Esophagus squamous epithelium (tissue), 5 donors: Measurements from ENCODE around the gene RTN3. TPM values are rescaled to one million over a fixed set of nuclear protein-coding genes. Genes with fewer than 3 reads are reported as not detected.
A peak's percentile ranks its signal among the peaks of the same experiment; 100 is the strongest.
"Not testable (repeated sequence)": the region's sequence is repeated elsewhere in the genome, so short reads cannot be mapped to it uniquely, and the experiment has no call there.

Experiments used
- DNase-seq: peaks from one replicate; lab custom pipeline; 2025; lab: John Stamatoyannopoulos, UW
- H3K27ac ChIP-seq, 4 donors: fragments of 200-600 bp; sonication (generic); one replicate each; pipeline ENCODE4 v1.5.1; 2016 to 2019; ENCODE audit warnings: mild to moderate bottlenecking in 1 of 4
- H3K27me3 ChIP-seq, 4 donors: fragments of 200-600 bp; sonication (generic); 1 replicate in 3 of 4; 2 replicates in 1 of 4; pipeline versions ENCODE4 v1.5.1 to v1.6.0; 2017 to 2021; ENCODE audit warnings: antibody characterized with exemption in 1 of 4
- H3K36me3 ChIP-seq, 3 donors: fragments of 200-600 bp; sonication (generic); one replicate each; pipeline ENCODE4 v1.5.1; 2016 to 2019
- H3K4me1 ChIP-seq, 3 donors: fragments of 200-600 bp; sonication (generic); one replicate each; pipeline ENCODE4 v1.5.1; 2017 to 2019
- H3K4me3 ChIP-seq, 4 donors: fragments of 200-600 bp; sonication (generic); 1 replicate in 3 of 4; 2 replicates in 1 of 4; pipeline ENCODE4 v1.5.1; 2016 to 2019; ENCODE audit warnings: mild to moderate bottlenecking in 2 of 4, moderate library complexity in 1 of 4
- H3K9me3 ChIP-seq, 3 donors: fragments of 200-600 bp; sonication (generic); one replicate each; pipeline ENCODE4 v1.5.1; 2016 to 2019
- POLR2A ChIP-seq, 4 donors: fragments of 450-650 bp; IDR thresholded peaks; one replicate each; pipeline ENCODE4 v1.6.1; 2017; ENCODE audit warnings: antibody characterized with exemption in 4 of 4, mild to moderate bottlenecking in 4 of 4, moderate library complexity in 3 of 4
- WGBS, 2 donors: methylation state at CpG; one replicate each; pipeline ENCODE4 v1.1.5; 2018; 5-methylcytosine and 5-hydroxymethylcytosine counted together
- intact Hi-C: fragments of 100-400 bp; cut with DNase I; formaldehyde crosslinking; loops from one replicate; pipeline ENCODE4 v1.15.0; 2022
- total RNA-seq, 4 donors: library from RNA; depleted of rRNA; stranded (reverse); fragments of >200 nt; gene quantifications; one replicate each; pipeline ENCODE4 v1.1.0, GENCODE V29; 2016
- TF ChIP-seq, protein P1 (sequence below), 6 experiments: fragments of 450-650 bp in 4 of 6; fragments of 200-600 bp in 2 of 6; sonication (generic) in 2 of 6; IDR thresholded peaks; one replicate each; pipeline ENCODE4 v1.5.1; 2016 to 2019; ENCODE audit warnings: antibody characterized with exemption in 6 of 6, mild to moderate bottlenecking in 4 of 6, moderate library complexity in 4 of 6
- donor health status: DM: yes; HTN: yes; CAD: no.

RTN3 gene
- total RNA-seq, 4 donors from 2014 or later: 48.0 to 78.3 (median 58.4) TPM

DNA sequence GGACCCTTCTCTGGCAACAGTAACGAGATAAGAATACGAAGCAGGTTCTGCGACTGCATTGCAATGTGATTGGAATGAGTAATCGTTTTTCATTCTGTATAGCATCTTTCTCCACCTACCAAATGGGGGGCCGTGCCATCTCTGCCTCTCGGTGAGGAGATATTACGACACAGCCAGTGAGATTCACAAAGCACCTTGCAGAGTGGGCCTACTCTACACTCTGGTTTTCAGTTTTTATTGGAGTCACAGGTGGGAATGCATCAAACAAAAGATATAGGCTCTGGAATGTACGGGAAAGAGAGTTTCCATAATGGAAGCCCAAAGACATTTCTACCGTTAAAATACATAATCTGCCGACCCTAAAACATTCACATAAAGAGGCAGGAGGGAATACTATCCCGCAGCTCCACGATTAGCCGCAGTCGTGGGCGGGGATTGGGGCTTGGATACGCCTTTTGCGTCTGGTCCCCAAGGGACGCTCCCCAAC, 423 bp upstream of the RTN3 start:
- H3K4me1 ChIP-seq: peaks cover 19 to 44% (median 20%) of the 10 kb centered on the region in 3 donors
- DNase-seq: no peak
- no peak for TF ChIP-seq POLR2A (IDR thresholded peaks at IDR 0.05)
- TF ChIP-seq, protein P1, sequence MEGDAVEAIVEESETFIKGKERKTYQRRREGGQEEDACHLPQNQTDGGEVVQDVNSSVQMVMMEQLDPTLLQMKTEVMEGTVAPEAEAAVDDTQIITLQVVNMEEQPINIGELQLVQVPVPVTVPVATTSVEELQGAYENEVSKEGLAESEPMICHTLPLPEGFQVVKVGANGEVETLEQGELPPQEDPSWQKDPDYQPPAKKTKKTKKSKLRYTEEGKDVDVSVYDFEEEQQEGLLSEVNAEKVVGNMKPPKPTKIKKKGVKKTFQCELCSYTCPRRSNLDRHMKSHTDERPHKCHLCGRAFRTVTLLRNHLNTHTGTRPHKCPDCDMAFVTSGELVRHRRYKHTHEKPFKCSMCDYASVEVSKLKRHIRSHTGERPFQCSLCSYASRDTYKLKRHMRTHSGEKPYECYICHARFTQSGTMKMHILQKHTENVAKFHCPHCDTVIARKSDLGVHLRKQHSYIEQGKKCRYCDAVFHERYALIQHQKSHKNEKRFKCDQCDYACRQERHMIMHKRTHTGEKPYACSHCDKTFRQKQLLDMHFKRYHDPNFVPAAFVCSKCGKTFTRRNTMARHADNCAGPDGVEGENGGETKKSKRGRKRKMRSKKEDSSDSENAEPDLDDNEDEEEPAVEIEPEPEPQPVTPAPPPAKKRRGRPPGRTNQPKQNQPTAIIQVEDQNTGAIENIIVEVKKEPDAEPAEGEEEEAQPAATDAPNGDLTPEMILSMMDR (IDR thresholded peaks at IDR 0.05): no peak
- WGBS, 2 donors: 3 to 4% methylated on average over 6 to 18 of the region's 18 CpGs
- H3K36me3 ChIP-seq: no peaks in the 10 kb centered on the region
- peak overlapping the region; percentile 95 to 98 (median 98) for H3K27ac ChIP-seq
- no peaks in the 10 kb centered on the region for H3K9me3 ChIP-seq
- no peaks in the 10 kb centered on the region for H3K27me3 ChIP-seq
- peak overlapping the region; percentile 71 to 93 (median 90) for H3K4me3 ChIP-seq
- intact Hi-C loops: loop anchor here (10.0 kb wide), 1 partner anchor 54 kb away; no protein-coding TSS in a partner anchor

DNA sequence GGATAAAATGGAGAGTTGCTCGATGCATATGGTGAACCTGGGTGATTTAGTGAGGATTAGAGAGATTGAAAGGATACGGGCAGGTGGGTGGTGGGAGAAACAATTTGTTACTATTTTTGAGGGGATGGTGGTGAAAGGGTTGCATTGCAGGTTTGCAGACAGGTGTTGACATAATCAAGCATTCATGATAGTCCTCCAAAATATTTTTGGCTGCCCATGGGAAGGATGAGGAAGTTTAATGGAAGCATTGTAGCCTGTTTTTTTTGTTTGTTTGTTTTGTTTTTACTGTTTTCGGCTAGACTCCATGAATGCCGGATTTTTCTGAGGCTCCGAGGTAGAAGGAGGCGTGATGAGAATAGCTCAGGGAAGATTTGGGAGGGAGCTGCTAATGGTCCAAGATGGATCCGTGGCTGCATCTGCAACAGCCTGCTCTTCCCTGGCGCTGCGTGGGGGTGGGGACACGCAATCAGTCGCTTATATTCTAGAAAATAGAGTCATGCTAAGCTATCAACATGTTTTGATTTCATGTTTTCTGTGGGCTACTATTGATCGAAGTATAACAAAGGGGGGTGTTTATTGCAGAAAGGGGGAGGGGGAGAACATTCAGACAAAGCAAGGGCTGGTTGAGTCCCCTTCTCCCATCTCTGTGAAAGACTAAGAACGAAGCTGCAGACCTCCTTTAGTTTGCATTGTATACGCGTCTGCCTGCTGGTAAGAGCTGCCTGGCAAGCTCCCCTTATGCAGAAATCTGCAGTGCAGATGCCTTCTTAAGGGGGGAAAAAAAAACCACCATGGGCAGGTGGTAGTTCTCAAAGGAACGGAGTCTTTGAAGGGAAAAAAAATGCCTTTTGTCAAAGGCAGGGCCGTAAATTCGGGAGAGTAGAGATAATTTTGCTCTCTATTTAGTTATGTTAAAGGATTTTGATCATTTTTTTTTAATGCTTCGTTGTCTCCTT, 1.0 kb downstream of the RTN3 start:
- no peaks in the 10 kb centered on the region for H3K9me3 ChIP-seq
- H3K27me3 ChIP-seq: no peaks in the 10 kb centered on the region
- H3K36me3 ChIP-seq: no peaks in the 10 kb centered on the region
- H3K27ac ChIP-seq: peak overlapping the region; percentile 95 to 98 (median 98)
- H3K4me1 ChIP-seq: peaks cover 20 to 58% (median 22%) of the 10 kb centered on the region in 3 donors
- DNase-seq: no peak
- TF ChIP-seq, protein P1 (IDR thresholded peaks at IDR 0.05): peak in 4 of 6 experiments; percentile 26 to 48 (median 42)
- TF ChIP-seq POLR2A (IDR thresholded peaks at IDR 0.05): no peak
- intact Hi-C loops: loop anchor here (10.0 kb wide), 1 partner anchor 52 kb away; no protein-coding TSS in a partner anchor
- 4% methylated on average over 19 of the region's 19 CpGs for WGBS, 2 donors
- H3K4me3 ChIP-seq: peak overlapping the region; percentile 71 to 93 (median 90)

DNA sequence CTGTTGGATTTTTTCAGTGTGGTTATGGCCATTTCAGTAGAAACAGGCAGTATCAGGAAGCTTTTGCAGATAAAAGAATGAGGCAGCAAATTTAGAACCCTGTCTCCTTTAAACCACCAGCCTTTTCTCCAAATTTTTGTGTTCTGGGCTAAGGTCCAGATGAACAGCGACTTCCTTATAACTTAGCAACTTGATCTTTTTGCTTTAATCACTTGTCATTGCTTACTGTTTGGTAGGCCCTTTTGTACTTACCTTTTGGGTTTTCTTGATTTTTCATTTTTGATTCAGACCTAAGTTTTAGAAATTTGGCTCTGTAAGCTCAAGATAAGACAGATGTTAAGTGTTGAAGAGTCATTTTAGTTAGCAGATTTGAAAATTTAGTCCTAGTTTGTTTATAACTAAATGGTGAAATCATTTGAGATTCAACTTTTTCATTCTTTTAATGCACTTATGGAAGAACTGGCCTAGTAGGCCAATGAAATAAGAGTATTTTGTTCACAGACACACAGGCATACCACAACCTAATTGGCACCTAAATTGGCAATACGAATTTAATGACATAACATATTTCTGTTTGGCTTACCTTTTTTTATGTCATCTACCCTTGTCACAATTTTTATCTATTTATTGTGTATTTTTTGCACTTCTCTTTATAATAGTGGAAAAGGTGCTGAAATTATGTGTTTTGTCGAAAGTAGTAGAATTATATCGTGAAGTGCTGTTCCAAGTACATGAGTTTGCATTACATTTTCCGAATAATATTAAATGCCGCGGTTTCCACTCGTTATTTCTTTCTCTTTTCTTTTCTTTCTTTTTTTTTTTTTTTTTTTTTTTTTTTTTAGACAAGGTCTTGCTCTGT, 2.1 kb downstream of the RTN3 start:
- peak overlapping the region in 3 of 4 donors; percentile 71 to 91 (median 90) for H3K4me3 ChIP-seq
- no peaks in the 10 kb centered on the region for H3K27me3 ChIP-seq
- peaks cover 20 to 68% (median 27%) of the 10 kb centered on the region in 3 donors for H3K4me1 ChIP-seq
- H3K27ac ChIP-seq: peak overlapping the region; percentile 34 to 98 (median 96)
- no peak for DNase-seq
- H3K9me3 ChIP-seq: no peaks in the 10 kb centered on the region
- H3K36me3 ChIP-seq: no peaks in the 10 kb centered on the region
- 74 to 78% methylated on average over 8 of the region's 8 CpGs for WGBS, 2 donors
- intact Hi-C loops: loop anchor here (10.0 kb wide), 1 partner anchor 51 kb away; no protein-coding TSS in a partner anchor
- TF ChIP-seq, protein P1 (IDR thresholded peaks at IDR 0.05): no peak
- no peak for TF ChIP-seq POLR2A (IDR thresholded peaks at IDR 0.05)

DNA sequence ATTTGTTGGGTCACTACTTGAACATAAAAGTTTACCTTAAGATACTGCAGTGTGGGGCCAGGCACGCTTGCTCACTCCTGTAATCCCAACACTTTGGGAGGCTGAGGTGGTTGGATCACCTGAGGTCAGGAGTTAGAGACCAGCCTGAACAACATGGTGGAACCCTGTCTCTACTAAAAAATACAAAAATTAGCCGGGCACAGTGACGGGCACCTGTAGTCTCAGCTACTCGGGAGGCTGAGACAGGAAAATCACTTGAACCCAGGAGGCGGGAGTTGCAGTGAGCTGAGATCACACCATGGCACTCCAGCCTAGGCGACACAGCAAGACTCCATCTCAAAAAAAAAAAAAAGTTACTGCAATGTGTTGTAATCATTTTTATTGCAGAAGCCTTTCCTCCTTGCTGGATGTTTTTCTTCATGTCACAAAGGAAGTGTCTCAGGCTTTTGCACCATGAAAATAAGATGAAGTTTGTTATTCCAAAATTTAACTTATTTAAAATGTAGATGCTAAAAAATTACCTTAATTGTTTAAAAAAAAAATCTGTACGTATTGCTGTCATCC, 3.9 kb downstream of the RTN3 start:
- H3K4me1 ChIP-seq: peaks cover 20 to 84% (median 33%) of the 10 kb centered on the region in 3 donors
- not testable (repeated sequence) for H3K27me3 ChIP-seq, H3K27ac ChIP-seq, H3K36me3 ChIP-seq, DNase-seq, H3K9me3 ChIP-seq, H3K4me3 ChIP-seq
- WGBS, 2 donors: 83 to 84% methylated on average over 5 to 6 of the region's 7 CpGs
- intact Hi-C loops: loop anchor here (10.0 kb wide), 1 partner anchor 50 kb away; no protein-coding TSS in a partner anchor

DNA sequence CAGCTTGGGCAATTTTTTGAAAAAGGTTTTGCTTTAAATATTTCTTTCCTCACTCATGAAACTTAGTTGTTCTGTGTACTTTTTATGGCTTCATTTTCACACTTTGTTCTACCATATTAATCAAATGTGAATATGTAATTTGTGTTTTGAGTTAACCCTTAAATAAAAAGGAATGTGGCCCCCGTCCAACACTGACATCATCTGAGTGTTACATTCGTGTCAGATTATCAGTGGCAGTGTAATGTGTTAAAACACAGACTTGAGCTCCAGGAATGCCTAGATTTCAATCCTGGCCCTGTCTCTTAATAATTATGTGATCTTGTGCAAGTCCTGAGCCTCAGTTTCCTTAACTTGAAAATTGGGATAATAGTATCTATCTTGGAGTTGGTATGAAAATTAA, 5.6 kb downstream of the RTN3 start:
- Histone ChIP-seq H3K36me3 (no peaks in the 10 kb centered on the region), H3K27me3 (no peaks in the 10 kb centered on the region), H3K9me3 (no peaks in the 10 kb centered on the region), H3K4me3 (no peak overlapping the region), H3K4me1 (peaks cover 14 to 86% (median 33%) of the 10 kb centered on the region in 3 donors), H3K27ac (peak overlapping the region in 1 of 4 donors; percentile 34)
- no peak for TF ChIP-seq POLR2A (IDR thresholded peaks at IDR 0.05)
- TF ChIP-seq, protein P1 (IDR thresholded peaks at IDR 0.05): no peak
- intact Hi-C loops: loop anchor here (10.0 kb wide), 1 partner anchor 48 kb away; no protein-coding TSS in a partner anchor
- no peak for DNase-seq
- 24 to 54% methylated on average over 2 of the region's 2 CpGs for WGBS, 2 donors
